VCaP (cell line): ENCODE results near the gene ZNF823.

Experiments
- H3K27ac ChIP-seq: fragments of 450-650 bp; 2 replicates; pipeline ENCODE4 v1.5.1; 2017
- CTCF ChIP-seq: fragments of 450-650 bp; conservative IDR thresholded peaks from 2 replicates; pipeline ENCODE4 v1.5.1; 2017; ENCODE audit warnings: mild to moderate bottlenecking, moderate library complexity

The ZNF823 gene

GRCh38 chr19:11756965-11757364 lies 18.2 kb upstream of the ZNF823 start:
- TF ChIP-seq CTCF, result no peak
- no peak overlapping the region for H3K27ac ChIP-seq

GRCh38 chr19:11754663-11755062 lies 15.9 kb upstream of the ZNF823 start:
- TF ChIP-seq CTCF, result no peak
- no peak overlapping the region for H3K27ac ChIP-seq

GRCh38 chr19:11752244-11752736 lies 13.5 kb upstream of the ZNF823 start:
- TF ChIP-seq CTCF, result no peak
- no peak overlapping the region for H3K27ac ChIP-seq

- no peak for TF ChIP-seq CTCF
- no peak overlapping the region for H3K27ac ChIP-seq
Measured at GRCh38 chr19:11749751-11750150, 11.0 kb upstream of the ZNF823 start.

- no peak for TF ChIP-seq CTCF
- H3K27ac ChIP-seq, result no peak overlapping the region
Measured at GRCh38 chr19:11747277-11747676, 8.5 kb upstream of the ZNF823 start.

GRCh38 chr19:11745869-11746268 lies 7.1 kb upstream of the ZNF823 start:
- TF ChIP-seq CTCF, result no peak
- no peak overlapping the region for H3K27ac ChIP-seq

GRCh38 chr19:11737964-11738745 lies 591 bp downstream of the ZNF823 start:
- no peak for TF ChIP-seq CTCF
- H3K27ac ChIP-seq, result peak overlapping the region; percentile 95
